ENCODE results near the gene ZBTB18.
A peak's percentile ranks its signal among the peaks of the same experiment; 100 is the strongest.

DNA sequence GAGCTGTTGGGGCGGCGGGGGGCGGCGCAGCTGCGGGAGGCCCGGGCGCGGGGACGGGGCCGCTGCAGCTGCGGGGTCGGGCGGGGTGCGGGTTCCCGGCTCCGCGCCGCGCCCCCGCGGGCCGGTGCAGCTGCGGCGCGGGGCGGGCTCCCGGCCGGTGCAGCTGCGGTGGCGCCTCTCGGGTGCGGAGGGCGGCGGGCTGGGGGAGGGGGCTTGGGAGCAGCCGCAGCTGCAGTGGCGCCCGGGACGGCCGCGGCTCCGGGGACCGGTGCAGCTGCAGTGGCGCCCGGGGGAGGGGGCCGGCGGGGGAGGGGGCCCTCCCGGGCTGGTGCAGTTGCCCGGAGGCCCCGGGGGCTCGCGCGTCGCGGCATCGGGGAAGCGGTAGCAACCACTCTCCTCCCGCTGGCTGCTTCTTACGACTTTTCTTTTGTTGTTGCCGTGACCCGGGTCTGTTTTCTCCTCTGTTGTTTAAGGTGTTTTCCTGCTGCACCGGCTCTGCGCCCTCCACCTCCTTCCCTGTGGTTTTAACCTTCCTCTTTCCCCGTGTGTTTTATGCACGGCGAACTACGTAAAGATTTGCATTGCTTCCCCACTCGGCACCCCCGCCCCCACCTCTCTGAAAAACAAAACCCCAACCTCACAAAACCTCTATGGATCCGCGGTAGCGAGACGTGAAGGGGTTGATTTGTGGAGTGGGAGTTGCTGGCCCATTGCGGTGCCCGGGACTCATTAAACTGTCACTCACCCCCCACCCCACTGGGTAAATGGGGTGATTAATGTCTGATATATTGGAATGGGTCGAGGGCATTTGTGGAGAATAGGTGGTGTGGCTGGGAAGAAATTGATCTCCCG lies 1.7 kb upstream of the ZBTB18 start:
- peak in 1 of 4 donors; percentile 25 for TF ChIP-seq POLR2A (IDR thresholded peaks at IDR 0.05)
- TF ChIP-seq, protein P1, sequence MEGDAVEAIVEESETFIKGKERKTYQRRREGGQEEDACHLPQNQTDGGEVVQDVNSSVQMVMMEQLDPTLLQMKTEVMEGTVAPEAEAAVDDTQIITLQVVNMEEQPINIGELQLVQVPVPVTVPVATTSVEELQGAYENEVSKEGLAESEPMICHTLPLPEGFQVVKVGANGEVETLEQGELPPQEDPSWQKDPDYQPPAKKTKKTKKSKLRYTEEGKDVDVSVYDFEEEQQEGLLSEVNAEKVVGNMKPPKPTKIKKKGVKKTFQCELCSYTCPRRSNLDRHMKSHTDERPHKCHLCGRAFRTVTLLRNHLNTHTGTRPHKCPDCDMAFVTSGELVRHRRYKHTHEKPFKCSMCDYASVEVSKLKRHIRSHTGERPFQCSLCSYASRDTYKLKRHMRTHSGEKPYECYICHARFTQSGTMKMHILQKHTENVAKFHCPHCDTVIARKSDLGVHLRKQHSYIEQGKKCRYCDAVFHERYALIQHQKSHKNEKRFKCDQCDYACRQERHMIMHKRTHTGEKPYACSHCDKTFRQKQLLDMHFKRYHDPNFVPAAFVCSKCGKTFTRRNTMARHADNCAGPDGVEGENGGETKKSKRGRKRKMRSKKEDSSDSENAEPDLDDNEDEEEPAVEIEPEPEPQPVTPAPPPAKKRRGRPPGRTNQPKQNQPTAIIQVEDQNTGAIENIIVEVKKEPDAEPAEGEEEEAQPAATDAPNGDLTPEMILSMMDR (IDR thresholded peaks at IDR 0.05): no peak
